Measurements from ENCODE around the gene LYPD1. TPM values are rescaled to one million over a fixed set of nuclear protein-coding genes. Genes with fewer than 3 reads are reported as not detected.

LYPD1 gene
- total and polyA plus RNA-seq, 2 experiments from 2014 or later: 1.5 to 4.2 TPM

DNA sequence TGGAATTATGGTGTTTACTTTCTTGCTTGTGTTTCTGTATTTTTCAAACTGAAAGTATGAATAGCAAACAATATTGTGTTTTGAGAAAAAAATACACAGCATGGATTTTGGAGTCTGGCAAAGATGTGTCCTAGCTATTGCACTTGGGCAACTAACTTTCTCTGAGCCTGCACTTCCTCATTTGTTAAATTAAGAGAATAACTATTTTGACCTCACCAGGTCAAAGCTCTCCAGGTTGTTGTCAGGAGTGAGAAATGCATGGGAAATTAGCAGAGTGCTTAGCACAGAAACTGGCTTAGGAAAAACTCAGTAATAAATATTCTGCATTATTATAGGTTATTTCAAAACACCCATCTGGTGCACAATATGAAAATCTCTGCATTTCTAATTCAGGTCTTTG is 28.2 kb downstream of the LYPD1 start:
- Histone ChIP-seq H3K9me2 (ENCODE audit: insufficient read depth) (peaks cover 11% of the 10 kb centered on the region; the same call in 1 of the 2 replicates), H3K4me2 (no peak overlapping the region), H3K79me2 (replicated peaks; ENCODE audit: insufficient read depth) (no peaks in the 10 kb centered on the region), H2AFZ (no peak overlapping the region), H3K27ac (ENCODE audit: low read depth) (no peak overlapping the region), H3K36me3 (ENCODE audit: insufficient read depth) (no peaks in the 10 kb centered on the region), H3K4me3 (no peak overlapping the region), H3K4me1 (ENCODE audit: insufficient read depth) (peaks cover 9% of the 10 kb centered on the region), H4K20me1 (replicated peaks; ENCODE audit: insufficient read depth) (no peaks in the 10 kb centered on the region), H3F3A (replicated peaks; ENCODE audit: low read depth) (no peaks in the 10 kb centered on the region), H3K27me3 (ENCODE audit: insufficient read depth) (no peaks in the 10 kb centered on the region)
- ATAC-seq (no peak), DNase-seq (ENCODE audit: low spot score) (no peak)
- H3K4me1 Mint-ChIP-seq: peaks cover 35% of the 10 kb centered on the region
- H3K4me3 Mint-ChIP-seq: no peak overlapping the region
- peaks cover 3% of the 10 kb centered on the region for H3K27me3 Mint-ChIP-seq (ENCODE audit: insufficient read depth, low read depth, poor library complexity)
- no peak overlapping the region for H3K27ac Mint-ChIP-seq
- H3K36me3 Mint-ChIP-seq (ENCODE audit: low read depth): no peaks in the 10 kb centered on the region
- H3K9me3 Mint-ChIP-seq: no peaks in the 10 kb centered on the region; the same call in 2 of the 3 replicates
- no peak for TF ChIP-seq STAT1 (IDR thresholded peaks at IDR 0.05; ENCODE audit: unreplicated experiment)
- no peak for TF ChIP-seq ZNF114 (CRISPR knock-in tag; IDR thresholded peaks at IDR 0.05)
- TF ChIP-seq, protein P1, sequence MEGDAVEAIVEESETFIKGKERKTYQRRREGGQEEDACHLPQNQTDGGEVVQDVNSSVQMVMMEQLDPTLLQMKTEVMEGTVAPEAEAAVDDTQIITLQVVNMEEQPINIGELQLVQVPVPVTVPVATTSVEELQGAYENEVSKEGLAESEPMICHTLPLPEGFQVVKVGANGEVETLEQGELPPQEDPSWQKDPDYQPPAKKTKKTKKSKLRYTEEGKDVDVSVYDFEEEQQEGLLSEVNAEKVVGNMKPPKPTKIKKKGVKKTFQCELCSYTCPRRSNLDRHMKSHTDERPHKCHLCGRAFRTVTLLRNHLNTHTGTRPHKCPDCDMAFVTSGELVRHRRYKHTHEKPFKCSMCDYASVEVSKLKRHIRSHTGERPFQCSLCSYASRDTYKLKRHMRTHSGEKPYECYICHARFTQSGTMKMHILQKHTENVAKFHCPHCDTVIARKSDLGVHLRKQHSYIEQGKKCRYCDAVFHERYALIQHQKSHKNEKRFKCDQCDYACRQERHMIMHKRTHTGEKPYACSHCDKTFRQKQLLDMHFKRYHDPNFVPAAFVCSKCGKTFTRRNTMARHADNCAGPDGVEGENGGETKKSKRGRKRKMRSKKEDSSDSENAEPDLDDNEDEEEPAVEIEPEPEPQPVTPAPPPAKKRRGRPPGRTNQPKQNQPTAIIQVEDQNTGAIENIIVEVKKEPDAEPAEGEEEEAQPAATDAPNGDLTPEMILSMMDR (conservative IDR thresholded peaks at IDR 0.05; ENCODE audit: low read depth in 2 of 2): no peak
- no peak for TF ChIP-seq NANOG (IDR thresholded peaks at IDR 0.05; ENCODE audit: borderline replicate concordance)
- no peak for TF ChIP-seq ZNF331 (CRISPR knock-in tag; IDR thresholded peaks at IDR 0.05; ENCODE audit: low read depth)

DNA sequence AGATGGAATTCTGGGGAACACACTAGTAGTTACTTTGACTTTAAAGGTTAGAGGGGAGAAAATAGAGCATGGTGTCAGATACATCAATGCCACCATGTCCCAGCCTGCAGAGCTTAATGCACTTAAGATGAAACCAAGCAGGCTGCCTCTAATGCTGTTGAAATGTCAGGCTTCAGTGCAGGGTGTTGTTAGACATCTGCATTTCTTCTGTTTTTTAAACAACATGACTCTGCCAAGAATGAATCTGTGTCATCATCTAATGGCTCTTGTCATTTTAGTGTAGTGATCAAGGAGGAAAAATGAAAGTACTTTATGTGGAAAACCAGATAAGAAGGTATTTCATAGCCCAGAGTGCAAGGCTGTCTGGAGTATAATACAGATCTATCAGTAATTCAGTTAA is 29.9 kb downstream of the LYPD1 start:
- DNase-seq (ENCODE audit: low spot score) (no peak), ATAC-seq (no peak)
- Mint-ChIP-seq H3K4me1 (peaks cover 28% of the 10 kb centered on the region), H3K9me3 (no peaks in the 10 kb centered on the region; the same call in 2 of the 3 replicates), H3K4me3 (no peak overlapping the region), H3K27me3 (ENCODE audit: insufficient read depth, low read depth, poor library complexity) (peaks cover 5% of the 10 kb centered on the region), H3K36me3 (ENCODE audit: low read depth) (no peaks in the 10 kb centered on the region), H3K27ac (no peak overlapping the region)
- H3F3A ChIP-seq (replicated peaks; ENCODE audit: low read depth): no peaks in the 10 kb centered on the region
- no peak for TF ChIP-seq NANOG (IDR thresholded peaks at IDR 0.05; ENCODE audit: borderline replicate concordance)
- no peak for TF ChIP-seq STAT1 (IDR thresholded peaks at IDR 0.05; ENCODE audit: unreplicated experiment)
- TF ChIP-seq, protein P2, sequence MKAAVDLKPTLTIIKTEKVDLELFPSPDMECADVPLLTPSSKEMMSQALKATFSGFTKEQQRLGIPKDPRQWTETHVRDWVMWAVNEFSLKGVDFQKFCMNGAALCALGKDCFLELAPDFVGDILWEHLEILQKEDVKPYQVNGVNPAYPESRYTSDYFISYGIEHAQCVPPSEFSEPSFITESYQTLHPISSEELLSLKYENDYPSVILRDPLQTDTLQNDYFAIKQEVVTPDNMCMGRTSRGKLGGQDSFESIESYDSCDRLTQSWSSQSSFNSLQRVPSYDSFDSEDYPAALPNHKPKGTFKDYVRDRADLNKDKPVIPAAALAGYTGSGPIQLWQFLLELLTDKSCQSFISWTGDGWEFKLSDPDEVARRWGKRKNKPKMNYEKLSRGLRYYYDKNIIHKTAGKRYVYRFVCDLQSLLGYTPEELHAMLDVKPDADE (IDR thresholded peaks at IDR 0.05): no peak
- TF ChIP-seq, protein P3, sequence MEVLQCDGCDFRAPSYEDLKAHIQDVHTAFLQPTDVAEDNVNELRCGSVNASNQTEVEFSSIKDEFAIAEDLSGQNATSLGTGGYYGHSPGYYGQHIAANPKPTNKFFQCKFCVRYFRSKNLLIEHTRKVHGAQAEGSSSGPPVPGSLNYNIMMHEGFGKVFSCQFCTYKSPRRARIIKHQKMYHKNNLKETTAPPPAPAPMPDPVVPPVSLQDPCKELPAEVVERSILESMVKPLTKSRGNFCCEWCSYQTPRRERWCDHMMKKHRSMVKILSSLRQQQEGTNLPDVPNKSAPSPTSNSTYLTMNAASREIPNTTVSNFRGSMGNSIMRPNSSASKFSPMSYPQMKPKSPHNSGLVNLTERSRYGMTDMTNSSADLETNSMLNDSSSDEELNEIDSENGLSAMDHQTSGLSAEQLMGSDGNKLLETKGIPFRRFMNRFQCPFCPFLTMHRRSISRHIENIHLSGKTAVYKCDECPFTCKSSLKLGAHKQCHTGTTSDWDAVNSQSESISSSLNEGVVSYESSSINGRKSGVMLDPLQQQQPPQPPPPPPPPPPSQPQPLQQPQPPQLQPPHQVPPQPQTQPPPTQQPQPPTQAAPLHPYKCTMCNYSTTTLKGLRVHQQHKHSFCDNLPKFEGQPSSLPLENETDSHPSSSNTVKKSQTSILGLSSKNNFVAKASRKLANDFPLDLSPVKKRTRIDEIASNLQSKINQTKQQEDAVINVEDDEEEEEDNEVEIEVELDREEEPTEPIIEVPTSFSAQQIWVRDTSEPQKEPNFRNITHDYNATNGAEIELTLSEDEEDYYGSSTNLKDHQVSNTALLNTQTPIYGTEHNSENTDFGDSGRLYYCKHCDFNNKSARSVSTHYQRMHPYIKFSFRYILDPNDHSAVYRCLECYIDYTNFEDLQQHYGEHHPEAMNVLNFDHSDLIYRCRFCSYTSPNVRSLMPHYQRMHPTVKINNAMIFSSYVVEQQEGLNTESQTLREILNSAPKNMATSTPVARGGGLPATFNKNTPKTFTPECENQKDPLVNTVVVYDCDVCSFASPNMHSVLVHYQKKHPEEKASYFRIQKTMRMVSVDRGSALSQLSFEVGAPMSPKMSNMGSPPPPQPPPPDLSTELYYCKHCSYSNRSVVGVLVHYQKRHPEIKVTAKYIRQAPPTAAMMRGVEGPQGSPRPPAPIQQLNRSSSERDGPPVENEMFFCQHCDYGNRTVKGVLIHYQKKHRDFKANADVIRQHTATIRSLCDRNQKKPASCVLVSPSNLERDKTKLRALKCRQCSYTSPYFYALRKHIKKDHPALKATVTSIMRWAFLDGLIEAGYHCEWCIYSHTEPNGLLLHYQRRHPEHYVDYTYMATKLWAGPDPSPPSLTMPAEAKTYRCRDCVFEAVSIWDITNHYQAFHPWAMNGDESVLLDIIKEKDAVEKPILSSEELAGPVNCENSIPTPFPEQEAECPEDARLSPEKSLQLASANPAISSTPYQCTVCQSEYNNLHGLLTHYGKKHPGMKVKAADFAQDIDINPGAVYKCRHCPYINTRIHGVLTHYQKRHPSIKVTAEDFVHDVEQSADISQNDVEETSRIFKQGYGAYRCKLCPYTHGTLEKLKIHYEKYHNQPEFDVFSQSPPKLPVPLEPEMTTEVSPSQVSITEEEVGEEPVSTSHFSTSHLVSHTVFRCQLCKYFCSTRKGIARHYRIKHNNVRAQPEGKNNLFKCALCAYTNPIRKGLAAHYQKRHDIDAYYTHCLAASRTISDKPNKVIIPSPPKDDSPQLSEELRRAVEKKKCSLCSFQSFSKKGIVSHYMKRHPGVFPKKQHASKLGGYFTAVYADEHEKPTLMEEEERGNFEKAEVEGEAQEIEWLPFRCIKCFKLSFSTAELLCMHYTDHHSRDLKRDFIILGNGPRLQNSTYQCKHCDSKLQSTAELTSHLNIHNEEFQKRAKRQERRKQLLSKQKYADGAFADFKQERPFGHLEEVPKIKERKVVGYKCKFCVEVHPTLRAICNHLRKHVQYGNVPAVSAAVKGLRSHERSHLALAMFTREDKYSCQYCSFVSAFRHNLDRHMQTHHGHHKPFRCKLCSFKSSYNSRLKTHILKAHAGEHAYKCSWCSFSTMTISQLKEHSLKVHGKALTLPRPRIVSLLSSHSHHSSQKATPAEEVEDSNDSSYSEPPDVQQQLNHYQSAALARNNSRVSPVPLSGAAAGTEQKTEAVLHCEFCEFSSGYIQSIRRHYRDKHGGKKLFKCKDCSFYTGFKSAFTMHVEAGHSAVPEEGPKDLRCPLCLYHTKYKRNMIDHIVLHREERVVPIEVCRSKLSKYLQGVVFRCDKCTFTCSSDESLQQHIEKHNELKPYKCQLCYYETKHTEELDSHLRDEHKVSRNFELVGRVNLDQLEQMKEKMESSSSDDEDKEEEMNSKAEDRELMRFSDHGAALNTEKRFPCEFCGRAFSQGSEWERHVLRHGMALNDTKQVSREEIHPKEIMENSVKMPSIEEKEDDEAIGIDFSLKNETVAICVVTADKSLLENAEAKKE (CRISPR knock-in tag; IDR thresholded peaks at IDR 0.05): no peak
- TF ChIP-seq EZH2 (IDR thresholded peaks at IDR 0.05; ENCODE audit: low read depth, unreplicated experiment): no peak
- TF ChIP-seq EZH2phosphoT487 (IDR thresholded peaks at IDR 0.05; ENCODE audit: unreplicated experiment): no peak
- H3K27ac ChIP-seq (ENCODE audit: low read depth): no peak overlapping the region
- no peaks in the 10 kb centered on the region for H3K36me3 ChIP-seq (ENCODE audit: insufficient read depth)
- no peaks in the 10 kb centered on the region for H4K20me1 ChIP-seq (replicated peaks; ENCODE audit: insufficient read depth)
- H3K27me3 ChIP-seq (ENCODE audit: insufficient read depth): no peaks in the 10 kb centered on the region
- H3K4me2 ChIP-seq: no peak overlapping the region
- H3K79me2 ChIP-seq (replicated peaks; ENCODE audit: insufficient read depth): no peaks in the 10 kb centered on the region
- no peaks in the 10 kb centered on the region for H3K4me1 ChIP-seq (ENCODE audit: insufficient read depth)
- H3K4me3 ChIP-seq: no peak overlapping the region
- H3K9me2 ChIP-seq (ENCODE audit: insufficient read depth): peaks cover 14% of the 10 kb centered on the region
- H2AFZ ChIP-seq: no peak overlapping the region
